22Rv1 (cell line): ENCODE measurements around the gene SYNE1.
A peak's percentile ranks its signal among the peaks of the same experiment; 100 is the strongest.
"Not testable (repeated sequence)": the region's sequence is repeated elsewhere in the genome, so short reads cannot be mapped to it uniquely, and the experiment has no call there.

Experiments used
- H3K27ac ChIP-seq: fragments of 450-650 bp; 2 replicates; pipeline ENCODE4 v1.5.1; 2017
- CTCF ChIP-seq: fragments of 450-650 bp; IDR thresholded peaks from 2 replicates; pipeline ENCODE4 v1.5.1; 2017; ENCODE audit warnings: mild to moderate bottlenecking
- ZFX ChIP-seq: fragments of 450-650 bp; IDR thresholded peaks from 2 replicates; pipeline ENCODE4 v1.6.1; 2017; ENCODE audit warnings: antibody characterized with exemption, borderline replicate concordance

SYNE1 gene

DNA sequence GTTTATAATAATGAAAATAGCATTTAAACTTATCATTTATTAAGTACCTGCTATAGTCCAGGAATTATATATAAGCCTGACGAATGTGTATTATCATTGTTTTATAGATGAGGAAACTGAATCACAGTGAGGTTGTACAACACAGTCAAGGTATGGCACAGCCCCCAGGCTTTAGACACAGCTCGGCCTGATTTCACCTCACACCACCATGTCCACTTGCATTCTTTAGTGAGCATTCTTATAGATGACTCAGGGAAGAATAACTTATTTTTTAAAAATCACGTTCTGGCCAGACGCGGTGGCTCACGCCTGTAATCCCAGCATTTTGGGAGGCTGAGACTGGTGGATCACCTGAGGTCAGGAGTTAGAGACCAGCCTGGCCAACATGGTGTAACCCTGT is 289.0 kb downstream of the SYNE1 start:
- no peak for TF ChIP-seq ZFX
- no peak for TF ChIP-seq CTCF
- no peak overlapping the region for H3K27ac ChIP-seq

DNA sequence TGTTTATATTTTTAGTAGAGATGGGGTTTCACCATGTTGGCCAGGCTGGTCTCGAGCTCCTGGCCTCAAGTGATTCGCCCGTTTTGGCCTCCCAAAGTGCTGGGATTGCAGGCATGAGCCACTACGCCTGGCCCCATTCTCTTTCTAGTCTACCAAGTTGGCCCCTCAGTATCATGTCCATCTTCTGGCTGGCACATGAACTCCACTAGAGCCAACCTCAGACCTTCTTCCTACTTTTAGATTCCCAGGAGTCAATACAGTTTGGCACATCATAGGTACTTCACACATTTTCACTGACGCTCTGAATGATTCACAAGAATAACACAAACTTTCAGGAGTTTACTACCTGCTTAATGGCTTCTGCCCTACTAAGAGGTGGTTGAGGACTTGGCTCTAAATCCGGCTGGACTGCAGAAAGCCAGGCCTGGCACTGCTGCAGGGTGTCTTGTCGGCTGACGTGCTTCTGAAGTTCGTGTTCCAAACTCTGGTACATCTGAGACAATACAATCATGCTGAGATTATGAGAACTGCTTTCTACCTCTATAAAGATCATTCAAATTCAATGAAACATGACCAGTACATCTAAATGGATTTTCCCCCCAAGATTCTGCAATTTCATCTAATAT is 293.3 kb downstream of the SYNE1 start:
- no peak overlapping the region for H3K27ac ChIP-seq
- TF ChIP-seq ZFX (no peak), CTCF (no peak)

DNA sequence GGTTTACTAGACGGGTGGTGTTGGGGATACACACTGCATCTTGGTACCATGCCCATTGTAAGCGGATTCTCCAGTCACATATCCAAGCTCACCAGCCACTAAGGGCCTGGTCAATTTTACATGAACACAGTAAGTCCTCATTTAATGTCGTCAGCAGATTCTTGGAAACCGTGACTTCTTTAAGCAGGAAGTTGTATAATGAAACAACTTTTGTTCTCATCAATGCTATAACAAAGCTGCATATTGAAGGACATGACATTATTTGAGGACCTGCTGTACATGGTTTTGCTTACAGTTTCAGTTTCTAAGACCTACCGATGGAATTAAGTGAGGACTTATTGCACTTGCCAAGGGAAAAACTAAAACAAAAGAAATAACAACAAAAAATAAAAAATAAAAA is 295.6 kb downstream of the SYNE1 start:
- TF ChIP-seq ZFX (no peak), CTCF (no peak)
- no peak overlapping the region for H3K27ac ChIP-seq

GRCh38 chr6:152338335-152339125 is 298.6 kb downstream of the SYNE1 start:
- TF ChIP-seq ZFX, result no peak
- TF ChIP-seq CTCF, result peak; percentile 91
- no peak overlapping the region for H3K27ac ChIP-seq

GRCh38 chr6:152334555-152334954 is 302.6 kb downstream of the SYNE1 start:
- no peak overlapping the region for H3K27ac ChIP-seq
- TF ChIP-seq ZFX, result no peak
- TF ChIP-seq CTCF, result no peak

DNA sequence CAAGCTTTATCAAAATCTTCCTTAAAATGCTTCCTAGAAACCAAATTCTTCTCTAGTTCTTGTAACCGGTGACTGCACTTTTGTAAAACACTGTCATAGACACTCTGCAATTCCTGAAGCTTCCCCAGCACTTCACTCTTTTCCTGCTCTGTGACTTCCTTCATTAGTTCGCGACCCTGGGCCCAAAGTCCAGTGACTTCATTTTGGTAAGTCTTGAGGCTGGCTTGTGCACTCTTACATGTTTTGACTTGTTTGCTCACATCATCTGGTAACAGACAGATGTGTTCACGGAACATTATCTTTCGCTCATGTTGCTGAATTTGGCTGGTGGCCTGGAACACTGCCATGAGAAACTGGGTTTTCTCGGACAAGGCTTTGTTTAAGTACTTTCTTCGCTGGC is 306.2 kb downstream of the SYNE1 start:
- TF ChIP-seq ZFX, result no peak
- TF ChIP-seq CTCF, result no peak
- no peak overlapping the region for H3K27ac ChIP-seq

DNA sequence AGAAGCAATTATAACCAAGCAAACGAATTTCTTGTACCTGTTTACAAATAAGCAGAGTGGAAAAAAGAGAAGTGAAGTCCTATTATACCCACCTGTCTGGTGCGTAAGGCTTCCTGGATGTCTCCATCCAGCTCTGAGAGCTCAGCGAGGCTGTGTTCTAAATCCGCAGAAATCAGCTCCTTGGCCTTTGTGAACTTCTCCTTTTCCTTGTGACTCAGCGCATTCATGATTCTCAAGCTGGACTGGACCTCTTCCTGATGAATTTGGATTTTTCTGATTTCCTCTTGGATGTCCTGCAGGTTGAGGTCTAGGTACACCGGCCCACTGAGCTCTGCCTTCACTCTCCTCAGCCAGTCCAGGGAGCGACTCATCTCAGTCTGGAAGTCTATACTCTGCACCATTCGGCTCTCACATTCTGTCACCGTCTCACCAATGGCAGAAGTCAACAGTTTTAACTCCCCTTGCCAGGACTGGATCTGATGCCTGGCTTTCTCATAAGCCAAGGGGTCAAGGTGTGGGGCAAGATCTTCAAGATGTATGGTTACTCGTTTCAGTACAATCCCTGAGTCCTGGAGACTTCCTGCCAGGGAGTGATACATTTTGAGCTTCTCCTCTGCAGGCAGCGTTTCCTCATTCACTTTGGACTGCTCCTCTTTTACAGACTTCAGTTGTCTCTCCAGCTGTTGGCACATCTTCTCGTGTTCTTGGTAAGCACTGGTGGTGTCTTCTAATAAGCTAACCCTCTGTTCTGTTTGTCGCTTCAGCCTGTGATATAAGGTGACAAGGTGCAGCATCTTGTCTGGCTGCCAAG is 307.3 kb downstream of the SYNE1 start:
- TF ChIP-seq CTCF (no peak), ZFX (no peak)
- no peak overlapping the region for H3K27ac ChIP-seq

GRCh38 chr6:152328200-152328599 is 309.0 kb downstream of the SYNE1 start:
- not testable (repeated sequence) for H3K27ac ChIP-seq
